NCI-H345 treated with DMSO at 0.1 percent for 48 hours (cell line): ENCODE data around the gene OGFOD3.
"Not testable (repeated sequence)": the region's sequence is repeated elsewhere in the genome, so short reads cannot be mapped to it uniquely, and the experiment has no call there.

Experiments
- DNase-seq: peaks from one replicate; lab custom pipeline; 2025; ENCODE audit not compliant: unreplicated experiment; lab: John Stamatoyannopoulos, UW

OGFOD3 gene

DNA sequence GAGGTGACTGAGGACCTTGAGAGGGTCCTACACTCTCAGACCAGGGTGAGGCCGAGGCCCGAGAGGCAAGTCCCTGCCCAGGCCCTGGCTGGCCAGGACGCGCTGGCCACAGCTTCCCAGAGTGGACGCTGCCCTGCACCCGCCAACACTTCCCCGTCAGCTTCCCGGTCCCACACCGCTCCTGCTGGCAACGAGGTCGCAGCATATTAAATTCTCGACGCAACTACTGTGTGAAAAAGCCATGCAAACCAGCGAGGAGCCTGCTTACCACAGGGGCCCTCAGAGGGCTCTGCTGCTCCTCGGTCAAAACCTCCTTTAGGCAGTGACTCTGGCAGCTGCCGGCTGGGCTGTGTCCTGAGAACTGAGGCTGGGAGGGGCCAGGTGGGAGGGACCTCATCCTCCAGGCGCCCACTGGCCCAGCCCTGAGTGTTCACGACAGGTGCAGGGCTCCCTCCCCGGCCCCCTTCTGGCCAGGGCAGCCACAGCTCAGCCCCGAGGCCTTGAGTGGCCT is 61.5 kb downstream of the OGFOD3 start:
- DNase-seq = no peak

DNA sequence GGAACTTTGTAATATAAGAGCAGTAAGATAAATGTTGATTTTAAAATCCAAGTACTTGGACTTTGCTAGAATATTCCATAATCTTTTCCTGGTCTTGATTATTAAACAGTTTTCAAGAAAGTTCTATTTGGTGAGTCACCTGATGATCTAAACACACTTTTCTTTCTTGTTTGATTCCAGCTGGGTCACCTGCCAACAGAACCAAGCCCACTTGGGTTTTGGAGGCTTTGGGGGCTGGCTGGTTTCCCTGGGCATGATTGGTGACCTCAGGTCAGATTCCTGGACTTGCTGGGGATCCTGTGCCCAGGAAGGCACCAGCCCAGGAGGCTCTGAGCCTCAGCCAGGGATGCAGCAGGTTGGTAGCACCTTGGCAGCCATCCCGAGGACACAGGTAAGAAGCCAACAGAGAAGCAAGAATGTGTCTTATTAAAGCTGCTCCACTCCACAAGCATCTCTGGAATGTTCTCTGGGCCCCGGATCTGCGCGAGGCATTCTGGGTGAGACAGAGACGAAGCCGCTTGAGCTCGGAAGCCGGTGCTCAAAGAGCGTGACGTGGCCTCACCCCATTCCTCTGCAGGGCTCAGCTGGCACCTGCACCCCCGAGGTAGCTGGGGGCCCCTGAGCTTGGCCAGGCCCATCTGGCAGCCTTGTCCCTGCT is 62.5 kb downstream of the OGFOD3 start:
- no peak for DNase-seq

DNA sequence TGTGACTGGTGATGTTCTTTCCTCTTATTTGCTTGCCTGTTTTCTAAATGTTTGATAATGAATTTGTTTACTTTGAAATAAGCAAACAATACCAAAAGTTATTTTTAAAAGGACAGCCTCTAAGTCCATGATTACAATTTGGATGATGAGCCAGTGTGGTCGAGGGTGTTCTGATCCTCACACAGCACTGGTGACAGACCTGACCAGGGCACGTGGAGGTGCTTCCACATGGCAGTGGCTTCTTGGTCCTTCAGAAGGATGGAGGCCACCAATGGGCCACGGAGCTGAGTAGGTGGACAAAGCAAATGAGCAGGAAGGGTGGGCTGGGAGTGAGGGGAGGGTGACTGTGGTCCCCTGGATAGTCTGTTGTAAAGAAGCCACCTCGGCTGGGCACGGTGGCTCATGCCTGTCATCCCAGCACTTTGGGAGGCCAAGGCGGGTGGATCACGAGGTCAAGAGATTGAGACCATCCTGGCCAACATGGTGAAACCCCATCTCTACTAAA is 63.5 kb downstream of the OGFOD3 start:
- no peak for DNase-seq

GRCh38 chr17:82353484-82353883 is 64.9 kb downstream of the OGFOD3 start:
- DNase-seq = no peak

GRCh38 chr17:82351713-82352488 is 66.5 kb downstream of the OGFOD3 start:
- DNase-seq = peak; percentile 86

DNA sequence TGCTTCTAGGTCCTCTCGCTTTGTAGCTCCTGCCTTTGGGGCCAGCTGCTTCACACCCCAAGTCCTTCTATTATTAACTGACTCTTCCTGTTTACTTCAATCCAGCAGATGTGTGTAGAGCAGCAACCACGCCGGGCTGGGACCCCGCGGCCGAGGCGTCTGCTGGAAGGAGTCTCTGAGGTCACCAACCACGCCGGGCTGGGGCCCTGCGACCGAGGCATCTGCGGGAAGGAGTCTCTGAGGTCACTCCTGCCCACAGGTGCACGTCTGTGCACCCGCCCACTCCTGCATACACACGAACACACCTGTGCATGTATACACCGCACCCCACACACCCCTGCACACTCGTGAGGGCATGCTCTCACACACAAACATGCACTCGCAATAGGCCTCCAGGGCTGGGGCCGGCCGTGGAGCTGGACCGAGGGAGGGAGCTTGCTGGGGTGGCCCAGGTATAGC is 67.1 kb downstream of the OGFOD3 start:
- no peak for DNase-seq

GRCh38 chr17:82350182-82351030 is 68.0 kb downstream of the OGFOD3 start:
- no peak for DNase-seq

GRCh38 chr17:82349287-82349701 is 69.1 kb downstream of the OGFOD3 start:
- DNase-seq = no peak

DNA sequence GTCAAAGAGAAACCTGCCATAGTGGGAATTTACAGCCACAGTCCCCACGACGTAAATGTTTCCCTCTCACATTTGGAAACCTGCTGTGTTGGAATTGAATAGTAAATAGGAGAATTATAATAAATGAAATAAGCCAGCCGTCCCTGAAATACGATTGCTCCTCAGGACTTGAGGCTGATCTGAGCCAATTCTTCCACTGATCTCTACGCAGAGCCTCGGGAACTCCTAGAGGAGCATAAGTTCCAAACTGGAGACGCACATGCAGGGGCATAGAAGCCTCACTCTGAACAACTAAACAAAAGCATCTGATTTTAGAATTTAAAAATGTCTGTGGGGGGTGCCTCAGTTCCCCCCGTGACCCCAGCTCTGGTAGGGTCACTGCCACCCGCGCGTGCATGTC is 69.5 kb downstream of the OGFOD3 start:
- DNase-seq = no peak

DNA sequence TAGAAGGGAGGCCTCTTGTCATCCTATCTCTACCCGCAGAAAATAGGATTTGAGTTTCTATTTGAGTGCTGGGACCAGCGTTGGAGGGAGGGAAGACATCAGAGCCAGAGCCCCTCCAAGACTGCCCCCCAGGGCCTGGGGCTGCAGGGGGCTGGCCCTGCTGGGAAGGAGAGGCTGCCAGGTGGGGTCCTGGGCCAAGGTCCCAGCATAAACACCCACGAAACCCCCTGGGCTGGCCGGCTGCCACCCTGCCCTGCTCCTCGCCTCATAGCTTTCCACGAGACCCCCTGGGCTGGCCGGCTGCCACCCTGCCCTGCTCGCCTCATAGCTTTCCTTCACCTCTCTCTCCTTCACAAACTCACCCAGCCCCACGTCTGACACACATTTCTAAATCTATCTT is 70.0 kb downstream of the OGFOD3 start:
- DNase-seq = no peak

DNA sequence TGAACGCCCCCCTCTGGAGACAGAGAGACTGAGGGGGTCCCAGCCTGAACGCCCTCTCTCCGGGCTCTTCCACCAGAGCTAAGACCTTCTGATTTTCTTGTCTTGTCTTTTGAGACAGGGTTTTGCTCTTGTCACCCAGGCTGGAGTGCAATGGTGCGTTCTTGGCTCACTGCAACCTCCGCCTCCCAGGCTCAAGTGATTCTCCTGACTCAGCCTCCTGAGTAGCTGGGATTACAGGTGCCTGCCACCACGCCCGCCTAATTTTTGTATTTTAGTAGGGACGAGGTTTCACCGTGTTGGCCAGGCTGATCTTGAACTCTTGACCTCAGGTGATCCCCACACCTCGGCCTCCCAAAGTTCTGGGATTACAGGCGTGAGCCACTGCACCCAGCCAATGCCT is 70.4 kb downstream of the OGFOD3 start:
- not testable (repeated sequence) for DNase-seq

GRCh38 chr17:82346342-82347300 is 71.8 kb downstream of the OGFOD3 start:
- no peak for DNase-seq

DNA sequence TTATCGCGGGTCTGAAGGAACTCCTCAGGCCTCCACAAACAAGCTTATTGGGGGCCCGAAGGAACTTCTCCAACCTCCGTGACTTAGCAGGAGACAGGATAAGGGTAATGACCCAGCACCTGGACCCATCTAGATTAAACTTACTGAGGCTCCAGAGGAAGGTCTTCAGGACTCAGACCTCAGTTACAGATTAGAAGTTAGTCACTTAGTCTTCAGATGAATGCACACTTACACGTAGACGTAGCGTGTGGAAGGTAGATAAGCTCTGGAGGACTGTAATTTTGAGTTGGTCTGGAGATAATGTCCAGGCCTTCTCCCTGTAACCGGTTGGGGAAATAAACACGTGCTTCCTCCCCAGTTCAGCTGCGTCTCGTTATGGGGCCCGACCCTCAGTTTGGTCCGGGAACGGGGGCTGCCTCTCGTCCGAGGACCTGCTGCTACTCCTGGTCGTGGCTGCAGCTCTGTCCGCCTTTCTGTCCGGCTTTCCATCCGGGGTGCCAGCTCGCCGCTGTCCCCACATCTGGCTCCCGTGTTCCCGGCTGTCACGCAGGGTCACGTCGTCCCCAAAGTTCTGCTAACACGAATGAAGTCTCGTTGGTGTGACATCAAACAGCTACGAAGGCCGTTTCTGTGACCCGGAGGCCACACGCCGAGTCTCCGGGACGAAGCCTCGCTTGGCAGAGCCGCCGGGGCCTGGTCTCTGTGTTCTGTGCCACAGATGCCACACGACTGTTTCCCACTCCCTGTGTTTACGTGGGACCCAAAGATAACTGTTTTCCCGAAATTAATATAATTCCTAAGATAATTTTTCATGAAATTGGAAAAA is 73.0 kb downstream of the OGFOD3 start:
- DNase-seq = no peak

DNA sequence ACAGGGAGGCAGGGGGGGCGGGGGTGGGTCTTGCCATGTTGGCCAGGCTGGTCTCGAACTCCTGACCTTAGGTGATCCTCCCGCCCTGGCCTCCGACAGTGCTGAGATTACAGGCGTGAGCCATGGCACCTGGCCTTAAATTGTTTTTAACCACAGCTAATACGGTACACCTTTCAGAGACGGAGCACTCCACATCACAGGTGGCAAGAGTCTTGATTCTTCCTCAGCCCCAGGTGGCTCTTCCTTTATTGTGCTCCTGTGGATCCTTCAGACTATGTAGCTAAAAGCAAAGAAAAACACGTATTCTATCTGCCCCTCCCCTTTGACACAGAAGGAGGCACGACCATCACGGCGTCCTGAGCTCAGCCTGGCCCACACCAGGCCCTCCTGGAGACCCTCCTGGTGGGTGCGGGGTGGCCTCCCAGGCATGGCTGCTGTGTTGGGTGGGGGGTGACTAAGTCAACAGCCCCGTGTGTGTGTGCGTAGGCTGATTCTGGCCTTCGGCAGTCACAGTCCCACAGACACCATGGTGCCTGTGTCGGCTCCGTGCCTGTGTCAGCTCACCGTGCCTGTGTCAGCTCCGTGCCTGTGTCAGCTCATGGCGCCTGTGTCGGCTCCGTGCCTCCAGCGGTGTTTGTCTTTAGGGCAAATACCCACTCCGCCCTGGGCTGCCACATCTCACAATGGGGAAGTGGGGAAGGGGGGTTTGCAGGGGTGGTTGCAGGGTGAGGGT is 74.0 kb downstream of the OGFOD3 start:
- DNase-seq = no peak

DNA sequence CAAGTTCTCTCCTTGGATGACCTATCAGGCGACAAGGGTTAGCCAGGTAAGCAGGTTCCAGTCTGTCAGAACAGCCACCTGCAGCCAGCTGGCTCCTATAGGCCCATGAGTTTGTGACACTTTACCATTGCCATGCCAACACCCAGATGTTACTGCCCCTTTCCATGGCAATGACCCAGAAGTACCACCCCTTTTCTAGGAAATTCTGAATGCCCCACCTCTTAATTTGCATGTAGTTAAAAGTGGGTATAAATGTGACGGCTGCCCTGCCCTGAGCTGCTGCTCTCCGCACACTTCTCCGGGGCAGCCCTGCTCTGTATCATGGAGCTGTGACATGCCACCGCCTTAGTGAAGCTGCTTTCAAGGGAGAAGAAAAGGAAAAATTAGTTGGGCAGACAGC is 74.8 kb downstream of the OGFOD3 start:
- no peak for DNase-seq

GRCh38 chr17:82342361-82343079 is 75.9 kb downstream of the OGFOD3 start:
- no peak for DNase-seq

DNA sequence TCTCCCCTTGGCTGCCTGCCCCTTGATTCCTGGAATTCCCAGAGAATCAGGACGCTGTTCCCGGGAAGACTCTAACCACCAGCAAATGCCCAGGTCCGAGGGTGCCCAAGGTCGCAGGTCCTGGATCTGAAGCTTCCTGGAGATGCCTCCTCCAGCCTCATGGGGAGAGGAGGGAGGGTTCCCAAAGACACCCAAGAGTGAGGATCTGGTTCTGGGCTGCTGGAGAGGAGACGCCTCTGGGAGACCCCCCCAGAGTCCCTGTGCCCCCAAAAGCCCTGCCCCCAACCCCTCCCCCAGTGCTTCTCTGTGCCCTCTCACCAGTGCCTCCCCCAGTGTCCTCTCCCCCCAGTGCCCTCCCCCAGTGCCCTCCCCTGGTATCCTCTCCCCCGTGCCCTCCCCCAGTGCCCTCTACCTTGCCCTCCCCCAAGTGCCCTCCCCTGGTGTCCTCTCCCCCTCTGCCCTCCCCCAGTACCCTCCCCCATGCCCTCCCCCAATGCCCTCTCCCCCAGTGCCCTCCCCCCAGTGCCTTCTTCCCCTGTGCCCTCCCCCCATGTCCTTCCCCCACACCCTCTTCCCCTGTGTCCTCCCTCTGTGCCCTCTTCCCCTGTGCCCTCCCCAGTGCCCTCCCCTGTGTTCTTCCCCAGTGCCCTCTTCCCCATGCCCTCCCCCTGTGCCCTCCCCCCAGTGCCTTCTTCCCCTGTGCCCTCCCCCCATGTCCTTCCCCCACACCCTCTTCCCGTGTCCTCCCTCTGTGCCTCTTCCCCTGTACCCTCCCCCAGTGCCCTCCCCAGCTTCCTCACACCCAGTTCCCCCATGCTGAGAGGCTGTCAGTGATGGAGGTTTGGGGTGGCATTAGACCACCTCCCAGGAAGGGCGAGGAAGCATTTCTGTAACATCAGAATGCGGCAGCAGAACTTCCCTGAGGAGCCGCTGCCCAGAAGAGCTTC is 78.5 kb downstream of the OGFOD3 start:
- no peak for DNase-seq
